Astrocyte (in vitro differentiated cells and primary cell): ENCODE data around the gene FCHO1.

ENCODE experiments used
- CTCF ChIP-seq: IDR thresholded peaks from 2 replicates; pipeline ENCODE4 v1.5.1; 2011; ENCODE audit warnings: low read depth, mild to moderate bottlenecking, inconsistent platforms, low read length, moderate library complexity; ENCODE audit not compliant: insufficient read depth
- EZH2 ChIP-seq: IDR thresholded peaks from 2 replicates; pipeline ENCODE4 v1.6.1; 2012; ENCODE audit warnings: mild to moderate bottlenecking, low read length, inconsistent platforms; ENCODE audit not compliant: insufficient read depth

GRCh38 chr19:17775991-17776803 lies 24.9 kb downstream of the FCHO1 start:
- TF ChIP-seq EZH2 (no peak), CTCF (no peak)
